Brain microvascular endothelial cell (primary cell): ENCODE data around the gene KLF16.

ENCODE experiments used
- DNase-seq: peaks from one replicate; pipeline ENCODE4 v3.0.0-alpha.2; 2020
- H3K27ac ChIP-seq: fragments of 250-450 bp; sonication (Bioruptor Pico); 2 replicates; pipeline ENCODE4 v1.5.1; 2020; ENCODE audit warnings: mild to moderate bottlenecking, moderate library complexity
- H3K27me3 ChIP-seq: fragments of 250-450 bp; sonication (Bioruptor Pico); replicated peaks from 2 replicates; pipeline ENCODE4 v1.5.1; 2020; ENCODE audit warnings: mild to moderate bottlenecking
- H3K36me3 ChIP-seq: fragments of 250-450 bp; sonication (Bioruptor Pico); replicated peaks from 2 replicates; pipeline ENCODE4 v1.5.1; 2020; ENCODE audit warnings: mild to moderate bottlenecking
- H3K4me3 ChIP-seq: 2 replicates; pipeline ENCODE4 v1.5.1; 2011; ENCODE audit warnings: low read depth, mild to moderate bottlenecking, control low read depth, low read length, moderate library complexity
- CTCF ChIP-seq: IDR thresholded peaks from 2 replicates; pipeline ENCODE4 v1.5.1; 2011; ENCODE audit warnings: low read depth, mild to moderate bottlenecking, moderate library complexity, low read length, control low read depth, inconsistent platforms; ENCODE audit errors: missing control alignments
- in situ Hi-C: cut with HindIII; loops from 2 replicates; pipeline ENCODE4 v1.10.0; 2017; ENCODE audit warnings: low sequenced_read_pairs, low pct_ligation_motif_present

Gene KLF16

GRCh38 chr19:1848399-1849131 is 14.8 kb downstream of the KLF16 start, which contains the start of gene REXO1:
Gene REXO1, minus strand, starts transcription at chr19:1848483. Its CDS starts 125 bp downstream, at chr19:1848358.
- peak; percentile 91 for TF ChIP-seq CTCF
- peak within 1 kb of the TSS; percentile 95 for H3K4me3 ChIP-seq
- peaks cover 2% of the 10 kb centered on the region for H3K36me3 ChIP-seq
- H3K27ac ChIP-seq: peak within 1 kb of the TSS; percentile 100
- DNase-seq: peak; percentile 92
- H3K27me3 ChIP-seq: no peaks in the 10 kb centered on the region
- in situ Hi-C loops: no loop called here

- Histone ChIP-seq H3K36me3 (peaks cover 2% of the 10 kb centered on the region), H3K27ac (peak overlapping the region; percentile 100), H3K4me3 (peak overlapping the region; percentile 95), H3K27me3 (no peaks in the 10 kb centered on the region)
- TF ChIP-seq CTCF: peak; percentile 7
- peak; percentile 56 for DNase-seq
- in situ Hi-C loops: no loop called here
These were observed 15.5 kb downstream of the KLF16 start for GRCh38 chr19:1847684-1848398.

GRCh38 chr19:1847348-1847683 is 16.1 kb downstream of the KLF16 start:
- peaks cover 2% of the 10 kb centered on the region for H3K36me3 ChIP-seq
- peak overlapping the region; percentile 95 for H3K4me3 ChIP-seq
- in situ Hi-C loops: no loop called here
- peak overlapping the region; percentile 100 for H3K27ac ChIP-seq
- no peak for TF ChIP-seq CTCF
- DNase-seq: peak; percentile 17
- H3K27me3 ChIP-seq: no peaks in the 10 kb centered on the region

GRCh38 chr19:1846517-1847204 is 16.7 kb downstream of the KLF16 start:
- Histone ChIP-seq H3K4me3 (peak overlapping the region; percentile 95), H3K36me3 (peaks cover 2% of the 10 kb centered on the region), H3K27ac (peak overlapping the region; percentile 100), H3K27me3 (no peaks in the 10 kb centered on the region)
- in situ Hi-C loops: no loop called here
- no peak for DNase-seq
- no peak for TF ChIP-seq CTCF

- Histone ChIP-seq H3K27me3 (no peaks in the 10 kb centered on the region), H3K36me3 (no peaks in the 10 kb centered on the region), H3K4me3 (no peak overlapping the region), H3K27ac (no peak overlapping the region)
- in situ Hi-C loops: no loop called here
- no peak for DNase-seq
- no peak for TF ChIP-seq CTCF
These were observed 17.7 kb downstream of the KLF16 start for GRCh38 chr19:1845642-1846041.
